ENCODE measurements around the gene SCAPER. TPM values are rescaled to one million over a fixed set of nuclear protein-coding genes. Genes with fewer than 3 reads are reported as not detected.

The SCAPER gene
- total RNA-seq, 2 donors from 2014 or later = 15.2 to 17.8 TPM

GRCh38 chr15:76429661-76430060 lies 475.5 kb downstream of the SCAPER start:
- no peak for TF ChIP-seq CTCF (IDR thresholded peaks at IDR 0.05)
- H3K27ac ChIP-seq = no peak overlapping the region
- intact Hi-C loops (cut with DNase I) = no loop called here
- no peak for DNase-seq
- no peaks in the 10 kb centered on the region for H3K36me3 ChIP-seq
- H3K27me3 ChIP-seq = no peaks in the 10 kb centered on the region
- H3K9ac ChIP-seq (ENCODE audit: low read depth in 2 of 2, low read length in 2 of 2) = no peak overlapping the region
- H3K9me3 ChIP-seq = no peaks in the 10 kb centered on the region
- H3K4me3 ChIP-seq = no peak overlapping the region
- no peaks in the 10 kb centered on the region for H3K4me1 ChIP-seq

GRCh38 chr15:76426941-76427340 lies 478.2 kb downstream of the SCAPER start:
- no peaks in the 10 kb centered on the region for H3K36me3 ChIP-seq
- no peak overlapping the region for H3K4me3 ChIP-seq
- H3K4me1 ChIP-seq = no peaks in the 10 kb centered on the region
- H3K27me3 ChIP-seq = no peaks in the 10 kb centered on the region
- no peak for DNase-seq
- H3K27ac ChIP-seq = no peak overlapping the region
- no peak overlapping the region for H3K9ac ChIP-seq (ENCODE audit: low read depth in 2 of 2, low read length in 2 of 2)
- no peak for TF ChIP-seq CTCF (IDR thresholded peaks at IDR 0.05)
- no peaks in the 10 kb centered on the region for H3K9me3 ChIP-seq
- intact Hi-C loops (cut with DNase I) = no loop called here

- H3K36me3 ChIP-seq = no peaks in the 10 kb centered on the region
- H3K27me3 ChIP-seq = no peaks in the 10 kb centered on the region
- no peak overlapping the region for H3K27ac ChIP-seq
- H3K4me1 ChIP-seq = no peaks in the 10 kb centered on the region
- no peak overlapping the region for H3K4me3 ChIP-seq
- no peak for TF ChIP-seq CTCF (IDR thresholded peaks at IDR 0.05)
- no peaks in the 10 kb centered on the region for H3K9me3 ChIP-seq
- intact Hi-C loops (cut with DNase I) = loop anchor here (10.0 kb wide), 1 partner anchor 46 kb away; no protein-coding TSS in a partner anchor
- no peak overlapping the region for H3K9ac ChIP-seq (ENCODE audit: low read depth in 2 of 2, low read length in 2 of 2)
- no peak for DNase-seq
These were observed 486.6 kb downstream of the SCAPER start for GRCh38 chr15:76418352-76419140.

GRCh38 chr15:76401285-76401684 lies 503.9 kb downstream of the SCAPER start:
- no peak overlapping the region for H3K9ac ChIP-seq (ENCODE audit: low read depth in 2 of 2, low read length in 2 of 2)
- intact Hi-C loops (cut with DNase I) = no loop called here
- no peak overlapping the region for H3K4me3 ChIP-seq
- H3K9me3 ChIP-seq = no peaks in the 10 kb centered on the region
- no peaks in the 10 kb centered on the region for H3K36me3 ChIP-seq
- no peaks in the 10 kb centered on the region for H3K27me3 ChIP-seq
- no peak for TF ChIP-seq CTCF (IDR thresholded peaks at IDR 0.05)
- no peaks in the 10 kb centered on the region for H3K4me1 ChIP-seq
- DNase-seq = no peak
- H3K27ac ChIP-seq = no peak overlapping the region

- Histone ChIP-seq H3K9ac (ENCODE audit: low read depth in 2 of 2, low read length in 2 of 2) (no peak overlapping the region), H3K4me3 (no peak overlapping the region), H3K9me3 (no peaks in the 10 kb centered on the region), H3K27ac (no peak overlapping the region), H3K27me3 (no peaks in the 10 kb centered on the region), H3K36me3 (no peaks in the 10 kb centered on the region), H3K4me1 (no peaks in the 10 kb centered on the region)
- no peak for DNase-seq
- intact Hi-C loops (cut with DNase I) = no loop called here
- no peak for TF ChIP-seq CTCF (IDR thresholded peaks at IDR 0.05)
These were observed 506.6 kb downstream of the SCAPER start for GRCh38 chr15:76398317-76399104.
